GM18498 (cell line): ENCODE data around the gene MOV10L1.

Experiments used
- ATAC-seq: cut with Tn5 transposase; IDR thresholded peaks from one replicate; pipeline ENCODE4 v1.9.1; 2021; ENCODE audit warnings: mild to moderate bottlenecking, moderate library complexity; ENCODE audit not compliant: unreplicated experiment

The MOV10L1 gene

GRCh38 chr22:50058906-50059880 is 30.6 kb upstream of the MOV10L1 start:
- ATAC-seq: no peak

GRCh38 chr22:50059881-50060262 is 29.9 kb upstream of the MOV10L1 start:
- no peak for ATAC-seq

DNA sequence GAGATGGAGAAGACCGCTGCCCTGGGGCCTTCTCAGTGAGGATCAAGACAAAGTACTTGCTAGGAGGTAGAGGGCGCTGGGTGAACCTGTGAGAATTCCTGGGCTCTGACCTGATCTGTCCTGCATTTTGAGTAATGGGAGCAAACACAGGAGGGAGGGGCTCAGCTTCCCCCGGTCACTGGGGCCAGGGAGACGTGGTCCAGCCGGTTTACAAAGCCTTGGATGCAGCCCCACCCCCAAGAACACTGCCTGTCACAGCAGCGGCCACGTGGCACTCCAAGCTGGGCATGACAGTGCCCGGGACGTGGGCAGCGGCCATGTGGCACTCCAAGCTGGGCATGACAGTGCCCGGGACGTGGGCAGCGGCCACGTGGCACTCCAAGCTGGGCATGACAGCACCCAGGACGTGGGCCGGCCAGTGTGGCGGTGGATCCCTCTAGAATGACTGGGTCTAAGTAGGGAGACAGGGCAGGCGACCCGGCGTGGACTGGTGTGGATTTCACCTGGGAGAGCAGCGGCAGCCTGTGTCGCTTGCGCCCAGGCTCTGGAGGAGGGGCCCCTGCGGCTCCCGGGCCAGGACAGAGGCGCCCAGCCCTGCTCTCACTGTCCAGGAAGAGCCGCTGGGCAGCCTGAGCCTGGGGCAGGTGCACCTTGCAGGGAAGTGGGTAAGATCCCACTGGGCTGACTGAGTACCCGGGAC is 29.2 kb upstream of the MOV10L1 start:
- no peak for ATAC-seq

DNA sequence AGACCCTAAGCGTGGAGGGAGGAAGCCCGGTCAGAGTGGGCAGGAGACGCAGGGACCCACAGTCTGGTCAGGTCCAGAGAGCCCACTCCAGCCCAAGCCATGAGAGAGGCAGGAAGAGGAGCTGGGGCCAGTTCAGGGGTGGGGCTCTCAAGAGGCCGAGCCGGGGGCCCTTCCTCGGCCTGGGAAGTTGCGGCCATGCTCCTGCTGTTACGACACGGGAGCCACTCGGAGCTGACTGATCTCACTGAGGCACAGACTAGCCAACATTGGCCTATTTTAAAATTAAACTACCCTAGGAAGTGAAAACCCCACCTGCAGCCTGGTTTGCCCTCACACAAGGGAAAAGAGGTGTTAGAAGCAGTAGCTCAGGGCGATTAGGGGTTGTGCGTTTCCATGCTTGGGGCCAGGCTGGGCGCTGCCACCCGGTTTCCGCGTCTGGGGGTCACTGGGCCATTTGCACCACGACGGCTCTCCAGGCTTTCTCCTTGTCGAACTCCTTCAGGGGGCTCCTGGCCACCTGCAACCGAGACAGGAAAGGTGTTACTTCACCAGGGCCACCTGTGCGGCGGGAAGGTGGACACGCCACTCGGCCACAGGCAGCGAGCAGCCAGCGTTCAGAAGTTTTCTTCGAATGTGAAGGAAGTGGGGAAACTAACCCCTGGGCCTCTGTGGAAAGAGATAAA is 28.5 kb upstream of the MOV10L1 start:
- ATAC-seq: no peak

DNA sequence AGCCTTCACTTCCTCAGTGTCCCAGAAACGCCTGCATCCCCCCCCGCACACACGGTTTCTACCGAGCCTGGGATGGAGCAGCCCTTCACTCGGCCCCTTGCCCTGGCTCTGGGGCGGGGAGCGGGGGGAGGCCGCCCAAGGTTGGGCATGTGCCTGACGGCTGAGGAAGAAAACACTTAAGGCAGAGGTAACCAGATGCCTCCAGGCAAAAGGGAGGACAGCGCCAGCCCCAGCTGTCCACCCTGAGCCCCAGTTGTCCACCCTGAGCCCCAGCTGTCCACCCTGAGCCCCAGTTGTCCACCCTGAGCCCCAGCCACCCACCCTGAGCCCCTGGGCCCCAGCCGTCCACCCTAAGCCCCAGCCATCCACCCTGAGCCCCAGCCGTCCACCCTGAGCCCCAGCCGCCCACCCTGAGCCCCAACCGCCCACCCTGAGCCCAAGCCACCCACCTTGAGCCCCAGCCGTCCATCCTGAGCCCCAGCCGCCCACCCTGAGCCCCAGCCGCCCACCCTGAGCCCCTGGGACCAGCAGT is 27.9 kb upstream of the MOV10L1 start:
- ATAC-seq: no peak

GRCh38 chr22:50062509-50063135 is 27.2 kb upstream of the MOV10L1 start:
- ATAC-seq: no peak

DNA sequence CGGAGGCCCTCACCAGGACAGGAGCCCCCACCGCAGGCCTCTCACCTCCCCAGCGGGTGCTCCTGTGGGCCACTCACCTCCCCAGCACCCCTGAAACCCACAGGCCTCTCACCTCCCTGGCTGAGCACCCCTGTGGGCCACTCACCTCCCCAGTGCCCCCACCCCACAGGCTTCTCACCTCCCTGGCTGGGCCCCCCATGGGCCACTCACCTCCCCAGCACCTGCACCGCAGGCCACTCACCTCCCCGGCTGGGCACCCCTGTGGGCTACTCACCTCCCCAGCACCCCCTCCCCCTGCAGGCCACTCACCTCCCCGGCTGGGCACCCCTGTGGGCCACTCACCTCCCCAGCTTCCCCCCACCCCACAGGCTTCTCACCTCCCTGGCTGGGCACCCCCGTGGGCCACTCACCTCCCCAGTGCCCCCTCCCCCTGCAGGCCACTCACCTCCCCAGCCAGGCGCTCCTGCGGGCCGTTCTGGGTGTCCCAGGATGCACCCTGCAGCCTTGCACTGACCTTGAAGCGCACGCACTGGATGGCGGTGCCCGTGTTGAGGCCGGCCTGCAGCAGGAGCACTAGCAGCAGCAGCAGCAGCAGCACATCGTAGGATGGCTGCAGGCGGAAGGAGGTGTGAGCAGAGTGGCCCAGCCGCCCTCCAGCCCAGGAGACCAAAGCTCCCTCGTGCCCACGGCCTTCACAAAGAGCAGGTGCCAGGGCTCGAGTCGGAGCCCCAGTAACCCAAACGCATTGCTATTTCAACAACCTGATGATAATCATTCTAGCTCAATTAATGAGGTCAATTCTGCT is 26.0 kb upstream of the MOV10L1 start:
- ATAC-seq: no peak

DNA sequence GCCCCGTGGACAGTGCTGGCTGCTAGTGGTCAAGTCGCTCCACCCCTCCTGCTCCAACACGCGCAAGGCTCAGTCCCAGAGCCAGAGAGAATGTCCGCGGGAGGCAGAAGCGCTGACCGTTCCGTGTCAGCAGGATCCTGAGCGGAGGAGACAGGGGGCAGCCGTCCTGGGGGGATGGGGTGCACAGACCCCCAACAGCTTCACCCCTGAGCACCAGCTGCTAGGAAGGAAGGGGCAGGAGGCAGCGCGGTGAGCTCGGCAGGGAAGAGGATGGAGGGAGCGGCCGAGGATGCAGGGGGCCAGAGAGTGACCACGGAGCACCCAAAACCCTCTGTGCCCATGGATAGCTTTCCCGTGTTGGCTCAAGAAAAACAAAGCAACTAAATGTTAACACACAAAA is 25.4 kb upstream of the MOV10L1 start:
- no peak for ATAC-seq

- ATAC-seq: no peak
Observed at GRCh38 chr22:50067244-50067643, 22.6 kb upstream of the MOV10L1 start.

GRCh38 chr22:50068096-50068495 is 21.7 kb upstream of the MOV10L1 start:
- no peak for ATAC-seq

GRCh38 chr22:50070366-50070765 is 19.4 kb upstream of the MOV10L1 start:
- ATAC-seq: no peak

DNA sequence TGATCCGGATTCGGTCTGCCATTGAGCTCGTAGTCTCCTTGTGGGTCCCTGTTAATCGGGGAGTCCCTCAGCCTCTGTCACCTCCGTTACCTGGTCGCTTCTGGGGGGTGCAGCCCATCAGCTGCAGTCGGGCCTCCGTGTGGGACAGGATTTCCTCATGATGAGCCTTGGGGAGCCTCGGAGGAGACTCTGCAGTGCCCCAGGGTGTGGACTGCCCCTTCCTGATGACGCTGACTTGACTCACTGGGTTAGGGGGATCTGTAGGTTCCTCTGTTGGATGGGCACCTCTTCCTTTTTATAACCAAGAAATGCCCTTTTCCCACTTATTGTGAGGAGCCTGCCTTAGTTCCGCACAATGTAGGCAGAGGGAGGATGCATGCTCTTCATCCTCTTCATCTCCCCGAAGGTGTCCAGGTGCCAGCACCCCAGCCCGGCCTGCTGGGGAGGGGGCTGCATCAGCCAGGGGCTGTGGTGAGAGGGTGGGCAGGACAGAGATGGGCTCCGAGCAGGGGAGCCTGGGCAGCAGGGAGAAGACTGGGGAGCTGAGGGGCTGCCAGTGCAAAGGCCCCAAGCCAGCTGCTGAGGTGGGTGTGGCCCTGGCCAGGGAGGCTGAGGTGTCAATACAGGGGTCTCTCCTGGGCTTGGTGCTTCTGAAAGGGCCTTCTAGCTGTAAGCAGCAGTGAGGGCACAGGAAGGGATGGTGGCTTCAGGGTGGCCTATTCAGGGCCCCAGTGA is 18.2 kb upstream of the MOV10L1 start:
- ATAC-seq: no peak

GRCh38 chr22:50072167-50072555 is 17.6 kb upstream of the MOV10L1 start:
- ATAC-seq: no peak

- ATAC-seq: no peak
Observed at GRCh38 chr22:50072714-50073538, 16.9 kb upstream of the MOV10L1 start.

GRCh38 chr22:50074056-50074455 is 15.8 kb upstream of the MOV10L1 start:
- ATAC-seq: no peak

- no peak for ATAC-seq
Observed at GRCh38 chr22:50074551-50075530, 15.0 kb upstream of the MOV10L1 start.
